ENCODE results near the gene LASP1NB.

The LASP1NB gene

GRCh38 chr17:38958326-38958725 lies 32.9 kb downstream of the LASP1NB start:
- H3K4me3 ChIP-seq: no peak overlapping the region
- no peaks in the 10 kb centered on the region for H3K9me3 ChIP-seq
- H3K36me3 ChIP-seq: no peaks in the 10 kb centered on the region
- peaks cover 0 to 23% (median 14%) of the 10 kb centered on the region in 4 donors for H3K4me1 ChIP-seq
- no peak for DNase-seq (ENCODE audit: extremely low spot score)
- intact Hi-C loops (cut with DNase I): no loop called here
- no peak for TF ChIP-seq EP300 (IDR thresholded peaks at IDR 0.05)
- TF ChIP-seq POLR2A (IDR thresholded peaks at IDR 0.05; ENCODE audit: low read depth): no peak
- TF ChIP-seq, protein P1, sequence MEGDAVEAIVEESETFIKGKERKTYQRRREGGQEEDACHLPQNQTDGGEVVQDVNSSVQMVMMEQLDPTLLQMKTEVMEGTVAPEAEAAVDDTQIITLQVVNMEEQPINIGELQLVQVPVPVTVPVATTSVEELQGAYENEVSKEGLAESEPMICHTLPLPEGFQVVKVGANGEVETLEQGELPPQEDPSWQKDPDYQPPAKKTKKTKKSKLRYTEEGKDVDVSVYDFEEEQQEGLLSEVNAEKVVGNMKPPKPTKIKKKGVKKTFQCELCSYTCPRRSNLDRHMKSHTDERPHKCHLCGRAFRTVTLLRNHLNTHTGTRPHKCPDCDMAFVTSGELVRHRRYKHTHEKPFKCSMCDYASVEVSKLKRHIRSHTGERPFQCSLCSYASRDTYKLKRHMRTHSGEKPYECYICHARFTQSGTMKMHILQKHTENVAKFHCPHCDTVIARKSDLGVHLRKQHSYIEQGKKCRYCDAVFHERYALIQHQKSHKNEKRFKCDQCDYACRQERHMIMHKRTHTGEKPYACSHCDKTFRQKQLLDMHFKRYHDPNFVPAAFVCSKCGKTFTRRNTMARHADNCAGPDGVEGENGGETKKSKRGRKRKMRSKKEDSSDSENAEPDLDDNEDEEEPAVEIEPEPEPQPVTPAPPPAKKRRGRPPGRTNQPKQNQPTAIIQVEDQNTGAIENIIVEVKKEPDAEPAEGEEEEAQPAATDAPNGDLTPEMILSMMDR (IDR thresholded peaks at IDR 0.05): no peak
- H3K27ac ChIP-seq (replicated peaks in 1 of 4): peak overlapping the region; percentile 15 to 75 (median 52)
- WGBS: 0% methylated on average over 1 of the region's 1 CpG
- H3K27me3 ChIP-seq: no peaks in the 10 kb centered on the region

- Histone ChIP-seq H3K36me3 (no peaks in the 10 kb centered on the region), H3K9me3 (no peaks in the 10 kb centered on the region), H3K4me3 (no peak overlapping the region), H3K27ac (replicated peaks in 1 of 4) (peak overlapping the region in 3 of 4 donors; percentile 44 to 75 (median 61)), H3K27me3 (no peaks in the 10 kb centered on the region), H3K4me1 (peaks cover 0 to 23% (median 14%) of the 10 kb centered on the region in 4 donors)
- TF ChIP-seq EP300 (IDR thresholded peaks at IDR 0.05): no peak
- no peak for TF ChIP-seq POLR2AphosphoS5 (IDR thresholded peaks at IDR 0.05)
- TF ChIP-seq, protein P1 (IDR thresholded peaks at IDR 0.05): no peak
- TF ChIP-seq POLR2A (IDR thresholded peaks at IDR 0.05; ENCODE audit: low read depth): no peak
- intact Hi-C loops (cut with DNase I): no loop called here
- no peak for DNase-seq (ENCODE audit: extremely low spot score)
These were observed 33.3 kb downstream of the LASP1NB start for GRCh38 chr17:38958756-38959155.

- Histone ChIP-seq H3K9me3 (no peaks in the 10 kb centered on the region), H3K27me3 (no peaks in the 10 kb centered on the region), H3K4me3 (no peak overlapping the region), H3K4me1 (peaks cover 0 to 23% (median 14%) of the 10 kb centered on the region in 4 donors), H3K36me3 (no peaks in the 10 kb centered on the region), H3K27ac (replicated peaks in 1 of 4) (peak overlapping the region in 2 of 4 donors; percentile 61 to 75)
- 77% methylated on average over 3 of the region's 3 CpGs for WGBS
- intact Hi-C loops (cut with DNase I): no loop called here
- DNase-seq (ENCODE audit: extremely low spot score): no peak
- TF ChIP-seq, protein P1 (IDR thresholded peaks at IDR 0.05): no peak
- no peak for TF ChIP-seq POLR2AphosphoS5 (IDR thresholded peaks at IDR 0.05)
These were observed 34.1 kb downstream of the LASP1NB start for GRCh38 chr17:38959508-38959907.

- Histone ChIP-seq H3K27me3 (no peaks in the 10 kb centered on the region), H3K9me3 (no peaks in the 10 kb centered on the region), H3K4me3 (no peak overlapping the region), H3K36me3 (no peaks in the 10 kb centered on the region), H3K27ac (replicated peaks in 1 of 4) (no peak overlapping the region), H3K4me1 (peaks cover 0 to 23% (median 14%) of the 10 kb centered on the region in 4 donors)
- 86% methylated on average over 5 of the region's 5 CpGs for WGBS
- intact Hi-C loops (cut with DNase I): no loop called here
- TF ChIP-seq EP300 (IDR thresholded peaks at IDR 0.05) (no peak), POLR2AphosphoS5 (IDR thresholded peaks at IDR 0.05) (no peak)
- TF ChIP-seq, protein P1 (IDR thresholded peaks at IDR 0.05): no peak
- no peak for DNase-seq (ENCODE audit: extremely low spot score)
These were observed 35.0 kb downstream of the LASP1NB start for GRCh38 chr17:38960402-38960801.

- Histone ChIP-seq H3K9me3 (no peaks in the 10 kb centered on the region), H3K27ac (replicated peaks in 1 of 4) (no peak overlapping the region), H3K4me3 (no peak overlapping the region), H3K27me3 (no peaks in the 10 kb centered on the region), H3K36me3 (no peaks in the 10 kb centered on the region), H3K4me1 (peaks cover 0 to 23% (median 14%) of the 10 kb centered on the region in 4 donors)
- 83% methylated on average over 4 of the region's 4 CpGs for WGBS
- TF ChIP-seq EP300 (IDR thresholded peaks at IDR 0.05): no peak
- TF ChIP-seq, protein P1 (IDR thresholded peaks at IDR 0.05): no peak
- no peak for TF ChIP-seq POLR2AphosphoS5 (IDR thresholded peaks at IDR 0.05)
- TF ChIP-seq POLR2A (IDR thresholded peaks at IDR 0.05; ENCODE audit: low read depth): no peak
- intact Hi-C loops (cut with DNase I): no loop called here
- no peak for DNase-seq (ENCODE audit: extremely low spot score)
These were observed 36.0 kb downstream of the LASP1NB start for GRCh38 chr17:38961413-38961812.

All from esophagus muscularis mucosa (tissue), 4 donors.